OCI-LY3 (cell line): ENCODE results near the gene ZBTB48.

ENCODE experiments used
- EZH2phosphoT487 ChIP-seq: fragments of 200-600 bp; shearing (Covaris generic); IDR thresholded peaks from 2 replicates; pipeline ENCODE4 v1.6.1; 2018; ENCODE audit warnings: antibody characterized with exemption, mixed run types, low read depth
- TF ChIP-seq, protein P1 (sequence below): fragments of 200-600, 300-600 bp; sonication (generic); IDR thresholded peaks from 2 replicates; pipeline ENCODE4 v1.5.1; 2014; ENCODE audit warnings: antibody characterized with exemption, low read length, low read depth

DNA sequence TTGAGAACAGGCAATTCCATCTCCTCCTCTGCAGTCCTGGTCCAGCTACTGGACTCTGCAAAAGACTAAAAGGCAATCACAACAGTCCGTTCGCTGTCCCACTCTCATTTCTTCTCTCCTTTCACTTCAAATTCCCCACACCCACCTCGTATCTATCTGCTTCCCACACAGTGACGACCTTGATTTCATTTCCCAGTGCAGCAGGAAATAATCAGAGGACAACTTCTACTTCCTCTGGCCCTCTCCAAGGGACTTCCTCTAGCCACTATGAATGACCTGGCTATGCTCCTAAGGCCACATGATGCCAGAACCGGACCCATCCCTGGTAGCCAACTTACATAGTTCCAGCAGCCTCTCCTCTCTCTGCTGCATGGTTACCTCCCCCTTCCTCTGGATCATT lies 33.5 kb upstream of the ZBTB48 start:
- TF ChIP-seq, protein P1, sequence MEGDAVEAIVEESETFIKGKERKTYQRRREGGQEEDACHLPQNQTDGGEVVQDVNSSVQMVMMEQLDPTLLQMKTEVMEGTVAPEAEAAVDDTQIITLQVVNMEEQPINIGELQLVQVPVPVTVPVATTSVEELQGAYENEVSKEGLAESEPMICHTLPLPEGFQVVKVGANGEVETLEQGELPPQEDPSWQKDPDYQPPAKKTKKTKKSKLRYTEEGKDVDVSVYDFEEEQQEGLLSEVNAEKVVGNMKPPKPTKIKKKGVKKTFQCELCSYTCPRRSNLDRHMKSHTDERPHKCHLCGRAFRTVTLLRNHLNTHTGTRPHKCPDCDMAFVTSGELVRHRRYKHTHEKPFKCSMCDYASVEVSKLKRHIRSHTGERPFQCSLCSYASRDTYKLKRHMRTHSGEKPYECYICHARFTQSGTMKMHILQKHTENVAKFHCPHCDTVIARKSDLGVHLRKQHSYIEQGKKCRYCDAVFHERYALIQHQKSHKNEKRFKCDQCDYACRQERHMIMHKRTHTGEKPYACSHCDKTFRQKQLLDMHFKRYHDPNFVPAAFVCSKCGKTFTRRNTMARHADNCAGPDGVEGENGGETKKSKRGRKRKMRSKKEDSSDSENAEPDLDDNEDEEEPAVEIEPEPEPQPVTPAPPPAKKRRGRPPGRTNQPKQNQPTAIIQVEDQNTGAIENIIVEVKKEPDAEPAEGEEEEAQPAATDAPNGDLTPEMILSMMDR, result no peak
- no peak for TF ChIP-seq EZH2phosphoT487
